Testis (tissue), 2 donors: ENCODE results near the gene SLC12A2.

Source experiments
- CTCF ChIP-seq, 3 experiments: fragments of 450-650 bp in 2 of 3; fragments of 200-600 bp in 1 of 3; sonication (generic) in 1 of 3; IDR thresholded peaks; one replicate each; pipeline ENCODE4 v1.5.1; 2016 to 2019; ENCODE audit warnings: antibody characterized with exemption in 3 of 3, mild to moderate bottlenecking in 2 of 3, moderate library complexity in 1 of 3
- POLR2A ChIP-seq: fragments of 450-650 bp; IDR thresholded peaks from one replicate; pipeline ENCODE4 v1.6.1; 2017; ENCODE audit warnings: antibody characterized with exemption, mild to moderate bottlenecking, moderate library complexity

GRCh38 chr5:128163991-128164390 lies 80.4 kb downstream of the SLC12A2 start:
- TF ChIP-seq CTCF (IDR thresholded peaks at IDR 0.05) (no peak), POLR2A (no peak)
